Measurements from ENCODE around the gene HOMER2.

GRCh38 chr15:82942691-82943090 is 9.8 kb downstream of the HOMER2 start:
- TF ChIP-seq CTCF (conservative IDR thresholded peaks at IDR 0.05; ENCODE audit: low read length) (no peak), EZH2phosphoT487 (IDR thresholded peaks at IDR 0.05; ENCODE audit: borderline replicate concordance, low read depth, low read length) (no peak)
